ENCODE measurements around the gene PPAT. TPM values are rescaled to one million over a fixed set of nuclear protein-coding genes. Genes with fewer than 3 reads are reported as not detected.

PPAT gene
- polyA plus RNA-seq, 1 experiment, result 11.6 TPM

GRCh38 chr4:56389558-56389957 is 45.9 kb downstream of the PPAT start:
- Histone ChIP-seq H3K27me3 (ENCODE audit: control insufficient read depth, insufficient read depth, low read length) (no peaks in the 10 kb centered on the region), H3K27ac (ENCODE audit: low read depth, low read length) (no peak overlapping the region), H3K4me3 (ENCODE audit: low read depth, low read length) (no peak overlapping the region), H3K9me3 (ENCODE audit: control insufficient read depth, insufficient read depth, low read length) (no peaks in the 10 kb centered on the region)
- CTCF ChIA-PET, result interaction anchor here (0.5 kb wide), 1 partner anchor 14 kb away, joined by 4 read pairs; no protein-coding TSS in a partner anchor
- POLR2A ChIA-PET, result interaction anchor here (0.7 kb wide), 1 partner anchor 648 kb away, joined by 3 read pairs; no protein-coding TSS in a partner anchor
- no peak for DNase-seq (ENCODE audit: low read depth, low spot score)
- TF ChIP-seq CTCF (IDR thresholded peaks at IDR 0.05; ENCODE audit: low read depth, low read length), result no peak

- Histone ChIP-seq H3K27me3 (ENCODE audit: control insufficient read depth, insufficient read depth, low read length) (no peaks in the 10 kb centered on the region), H3K4me3 (ENCODE audit: low read depth, low read length) (peak overlapping the region; percentile 89), H3K9me3 (ENCODE audit: control insufficient read depth, insufficient read depth, low read length) (no peaks in the 10 kb centered on the region), H3K27ac (ENCODE audit: low read depth, low read length) (no peak overlapping the region)
- TF ChIP-seq CTCF (IDR thresholded peaks at IDR 0.05; ENCODE audit: low read depth, low read length), result no peak
- DNase-seq (ENCODE audit: low read depth, low spot score), result no peak
- ChIA-PET POLR2A (interaction anchor here (2.1 kb wide), 1 partner anchor 47 kb away, joined by 28 read pairs; the partner anchor contains the start of genes PAICS and PPAT), CTCF (interaction anchor here (1.2 to 2.1 kb wide), 2 partner anchors 46 to 440 kb away, joined by 3 to 9 read pairs; partner anchors contain the start of gene CEP135)
These were observed 47.1 kb downstream of the PPAT start for GRCh38 chr4:56388306-56388705.

GRCh38 chr4:56387023-56388001 is 48.1 kb downstream of the PPAT start, which contains the start of gene AASDH:
TSS of gene AASDH (minus strand) at chr4:56387491. CDS start at chr4:56384299, 3,192 bp downstream.
- peak within 1 kb of the TSS; percentile 89 for H3K4me3 ChIP-seq (ENCODE audit: low read depth, low read length)
- H3K27me3 ChIP-seq (ENCODE audit: control insufficient read depth, insufficient read depth, low read length), result no peaks in the 10 kb centered on the region
- H3K27ac ChIP-seq (ENCODE audit: low read depth, low read length), result peak within 1 kb of the TSS; percentile 98
- ChIA-PET POLR2A (interaction anchor here (0.5 to 2.1 kb wide), 11 partner anchors 21 to 571 kb away, joined by 3 to 28 read pairs (median 4); partner anchors contain the start of genes PAICS and PPAT), CTCF (interaction anchor here (0.8 to 2.1 kb wide), 4 partner anchors 38 to 439 kb away, joined by 3 to 9 read pairs (median 6); partner anchors contain the start of gene CEP135)
- no peak for TF ChIP-seq CTCF (IDR thresholded peaks at IDR 0.05; ENCODE audit: low read depth, low read length)
- no peaks in the 10 kb centered on the region for H3K9me3 ChIP-seq (ENCODE audit: control insufficient read depth, insufficient read depth, low read length)
- peak; percentile 83 for DNase-seq (ENCODE audit: low read depth, low spot score)

- H3K27ac ChIP-seq (ENCODE audit: low read depth, low read length), result no peak overlapping the region
- CTCF ChIA-PET, result no interaction called here
- no peak for DNase-seq (ENCODE audit: low read depth, low spot score)
- H3K9me3 ChIP-seq (ENCODE audit: control insufficient read depth, insufficient read depth, low read length), result no peaks in the 10 kb centered on the region
- no peak for TF ChIP-seq CTCF (IDR thresholded peaks at IDR 0.05; ENCODE audit: low read depth, low read length)
- peak overlapping the region; percentile 31 for H3K4me3 ChIP-seq (ENCODE audit: low read depth, low read length)
- POLR2A ChIA-PET, result interaction anchor here (0.8 to 2.1 kb wide), 2 partner anchors 50 to 437 kb away, joined by 3 to 28 read pairs; partner anchors contain the start of genes PAICS and PPAT
- no peaks in the 10 kb centered on the region for H3K27me3 ChIP-seq (ENCODE audit: control insufficient read depth, insufficient read depth, low read length)
These were observed 49.3 kb downstream of the PPAT start for GRCh38 chr4:56386091-56386490.

Measured in AG04450 (cell line).